GM10266 (cell line): Measurements from ENCODE around the gene RAB28.

Experiments used
- DNase-seq: peaks from one replicate; pipeline ENCODE4 v3.0.0; 2012; ENCODE audit errors: extremely low spot score
- CTCF ChIP-seq: IDR thresholded peaks from 2 replicates; pipeline ENCODE4 v1.5.1; 2012; ENCODE audit warnings: mild to moderate bottlenecking, low read depth; ENCODE audit not compliant: control insufficient read depth, insufficient read depth; ENCODE audit errors: missing control alignments

RAB28 gene

GRCh38 chr4:13471400-13471799 is 12.7 kb downstream of the RAB28 start:
- no peak for DNase-seq
- no peak for TF ChIP-seq CTCF

DNA sequence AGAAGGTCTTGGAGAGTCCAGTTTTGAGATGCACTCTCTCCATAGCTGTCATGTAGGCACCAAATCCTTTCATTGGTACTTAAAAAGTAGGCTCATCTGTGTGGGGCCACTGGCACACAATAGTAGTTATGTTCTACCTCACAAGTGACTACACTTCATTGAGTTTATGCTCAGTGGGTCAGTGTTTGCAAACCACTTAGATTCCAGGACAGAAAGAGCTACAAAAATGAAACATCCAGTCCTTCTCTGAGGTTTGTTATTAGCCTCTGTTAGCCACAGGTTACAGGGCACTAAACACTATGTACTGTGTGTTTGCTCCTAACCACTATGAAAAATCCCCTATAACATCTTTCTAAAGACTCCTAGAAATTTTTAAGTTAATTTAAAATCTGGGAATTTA is 13.8 kb downstream of the RAB28 start:
- no peak for DNase-seq
- TF ChIP-seq CTCF, result no peak

DNA sequence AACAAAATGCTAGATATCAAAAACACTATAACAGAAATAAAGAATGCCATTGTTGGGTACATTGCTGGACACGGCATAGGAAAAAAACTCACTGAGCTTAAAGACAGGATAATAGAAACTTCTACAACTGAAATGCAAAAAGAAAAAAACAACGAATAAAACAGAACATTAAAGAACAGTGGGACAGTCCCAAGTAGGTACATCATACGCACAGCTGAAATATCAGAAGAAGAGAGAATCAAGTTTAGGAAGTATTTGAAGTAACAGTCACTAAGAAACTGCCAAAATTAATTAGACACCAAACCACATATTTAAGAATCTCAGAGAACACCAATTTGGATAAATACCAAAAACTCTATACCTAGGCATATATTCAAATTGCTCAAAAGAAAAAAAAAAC is 19.2 kb downstream of the RAB28 start:
- DNase-seq, result no peak
- no peak for TF ChIP-seq CTCF

DNA sequence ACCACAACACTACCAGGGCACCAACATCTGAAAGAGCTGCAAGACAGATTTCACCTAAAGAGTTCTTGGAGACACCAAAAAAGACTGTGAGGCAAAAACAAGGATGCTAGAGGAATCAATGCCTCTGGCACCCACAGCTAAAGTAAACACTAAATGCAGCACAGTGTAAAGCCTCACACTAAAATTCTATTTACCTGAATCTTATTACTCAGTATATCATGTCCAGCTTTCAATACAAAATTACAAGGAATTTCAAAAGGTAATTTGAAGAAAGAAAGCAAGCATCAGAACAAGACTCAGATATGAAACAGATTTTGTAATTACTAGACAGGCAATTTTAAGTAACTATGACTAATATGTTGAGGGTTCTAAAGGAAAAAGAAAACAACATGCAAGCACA is 19.6 kb downstream of the RAB28 start:
- TF ChIP-seq CTCF, result no peak
- no peak for DNase-seq

GRCh38 chr4:13461191-13461905 is 22.8 kb downstream of the RAB28 start:
- no peak for DNase-seq
- TF ChIP-seq CTCF, result no peak

- TF ChIP-seq CTCF, result no peak
- DNase-seq, result no peak
Measured at GRCh38 chr4:13455411-13455810, 28.7 kb downstream of the RAB28 start.

DNA sequence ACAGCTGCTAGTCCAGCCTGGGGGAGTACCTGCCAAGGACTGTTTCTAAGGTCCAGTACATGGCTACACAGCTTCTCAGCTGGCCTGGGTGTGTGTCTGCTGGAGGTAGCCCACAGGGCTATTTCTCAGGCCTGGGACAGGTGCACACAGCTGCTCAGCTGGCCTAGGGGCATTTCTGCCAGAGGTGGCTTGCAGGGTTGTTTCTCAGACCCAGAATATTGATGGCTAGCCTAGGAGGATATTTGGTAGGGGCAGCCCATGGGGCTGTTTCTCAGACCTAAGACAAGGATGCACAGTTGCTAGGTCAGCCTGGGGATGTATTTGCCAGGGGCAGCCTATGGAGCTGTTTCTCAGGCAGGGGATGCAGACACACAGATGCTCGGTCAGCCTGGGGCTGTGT is 29.4 kb downstream of the RAB28 start:
- TF ChIP-seq CTCF, result no peak

More for the DNA sequence above, 29.4 kb downstream of the RAB28 start:
- no peak for DNase-seq
